Measurements from ENCODE around the gene ABCA12.

Gene ABCA12

DNA sequence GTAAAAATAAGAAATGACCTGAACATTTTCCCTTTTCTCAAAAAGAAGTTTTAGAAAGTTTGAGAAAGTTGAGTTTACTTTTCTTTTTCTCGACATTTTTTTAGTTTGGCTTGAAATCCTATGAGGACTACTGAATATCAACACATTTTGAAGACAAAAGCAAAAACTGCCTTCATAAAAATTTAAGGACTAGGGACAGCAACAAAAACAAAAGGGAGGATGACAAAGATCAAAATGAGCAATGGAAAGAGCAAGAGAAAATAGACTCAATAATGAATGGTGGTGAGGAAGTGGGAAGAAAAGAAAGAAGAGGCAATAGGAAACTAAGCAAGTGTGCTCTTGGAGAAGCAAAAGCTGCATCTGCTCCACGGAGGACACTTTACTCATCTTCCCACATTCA is 82.5 kb downstream of the ABCA12 start:
- H3K36me3 ChIP-seq (replicated peaks; ENCODE audit: insufficient read depth, low read length), result no peaks in the 10 kb centered on the region
- no peak overlapping the region for H3K4me2 ChIP-seq (ENCODE audit: low read depth, low read length)
- no peak overlapping the region for H3K27ac ChIP-seq (ENCODE audit: low read length)
- no peaks in the 10 kb centered on the region for H3K27me3 ChIP-seq (replicated peaks; ENCODE audit: insufficient read depth, low read length)
- TF ChIP-seq, protein P1, sequence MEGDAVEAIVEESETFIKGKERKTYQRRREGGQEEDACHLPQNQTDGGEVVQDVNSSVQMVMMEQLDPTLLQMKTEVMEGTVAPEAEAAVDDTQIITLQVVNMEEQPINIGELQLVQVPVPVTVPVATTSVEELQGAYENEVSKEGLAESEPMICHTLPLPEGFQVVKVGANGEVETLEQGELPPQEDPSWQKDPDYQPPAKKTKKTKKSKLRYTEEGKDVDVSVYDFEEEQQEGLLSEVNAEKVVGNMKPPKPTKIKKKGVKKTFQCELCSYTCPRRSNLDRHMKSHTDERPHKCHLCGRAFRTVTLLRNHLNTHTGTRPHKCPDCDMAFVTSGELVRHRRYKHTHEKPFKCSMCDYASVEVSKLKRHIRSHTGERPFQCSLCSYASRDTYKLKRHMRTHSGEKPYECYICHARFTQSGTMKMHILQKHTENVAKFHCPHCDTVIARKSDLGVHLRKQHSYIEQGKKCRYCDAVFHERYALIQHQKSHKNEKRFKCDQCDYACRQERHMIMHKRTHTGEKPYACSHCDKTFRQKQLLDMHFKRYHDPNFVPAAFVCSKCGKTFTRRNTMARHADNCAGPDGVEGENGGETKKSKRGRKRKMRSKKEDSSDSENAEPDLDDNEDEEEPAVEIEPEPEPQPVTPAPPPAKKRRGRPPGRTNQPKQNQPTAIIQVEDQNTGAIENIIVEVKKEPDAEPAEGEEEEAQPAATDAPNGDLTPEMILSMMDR (IDR thresholded peaks at IDR 0.05; ENCODE audit: low read length), result no peak
- no peak for TF ChIP-seq EZH2phosphoT487 (IDR thresholded peaks at IDR 0.05; ENCODE audit: low read length)
- no peak for TF ChIP-seq EZH2 (optimal IDR thresholded peaks at IDR 0.05; ENCODE audit: low read depth, low read length)
- no peaks in the 10 kb centered on the region for H3F3A ChIP-seq (ENCODE audit: insufficient read depth, low read length)
- H2AFZ ChIP-seq (ENCODE audit: low read length), result no peak overlapping the region
- no peaks in the 10 kb centered on the region for H3K79me2 ChIP-seq (ENCODE audit: low read length)
- H3K9me3 ChIP-seq (replicated peaks; ENCODE audit: insufficient read depth, low read length), result no peaks in the 10 kb centered on the region
- no peak for DNase-seq
- H4K20me1 ChIP-seq (ENCODE audit: insufficient read depth, low read length), result no peaks in the 10 kb centered on the region
- H3K9ac ChIP-seq (ENCODE audit: low read length), result no peak overlapping the region
- H3K4me1 ChIP-seq (ENCODE audit: low read length), result no peaks in the 10 kb centered on the region
- no peaks in the 10 kb centered on the region for H3K9me2 ChIP-seq (replicated peaks; ENCODE audit: insufficient read depth, low read length)
- no peak overlapping the region for H3K4me3 ChIP-seq (ENCODE audit: low read length)

DNA sequence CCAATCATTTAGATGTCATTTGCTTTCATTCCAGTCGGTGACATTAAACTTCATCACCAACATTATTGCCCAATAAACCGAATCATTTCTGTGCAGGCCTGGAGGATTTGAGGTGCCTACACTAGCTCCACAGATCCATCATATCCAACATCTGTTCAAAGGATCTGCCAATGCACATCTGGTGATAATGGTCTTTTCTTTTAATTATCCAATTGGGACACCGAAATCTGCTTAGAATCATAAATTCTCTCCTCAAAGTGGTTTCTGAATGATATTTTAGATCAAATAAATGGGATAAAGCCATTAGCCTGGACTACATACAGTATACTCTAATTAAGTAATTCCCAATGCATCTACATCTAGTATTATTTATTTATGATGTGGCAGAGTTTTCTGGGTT is 85.6 kb downstream of the ABCA12 start:
- Histone ChIP-seq H3K4me1 (ENCODE audit: low read length) (no peaks in the 10 kb centered on the region), H3F3A (ENCODE audit: insufficient read depth, low read length) (no peaks in the 10 kb centered on the region), H3K36me3 (replicated peaks; ENCODE audit: insufficient read depth, low read length) (no peaks in the 10 kb centered on the region), H3K27ac (ENCODE audit: low read length) (no peak overlapping the region), H3K27me3 (replicated peaks; ENCODE audit: insufficient read depth, low read length) (no peaks in the 10 kb centered on the region), H3K9me2 (replicated peaks; ENCODE audit: insufficient read depth, low read length) (no peaks in the 10 kb centered on the region), H3K9ac (ENCODE audit: low read length) (no peak overlapping the region), H3K4me2 (ENCODE audit: low read depth, low read length) (no peak overlapping the region), H3K79me2 (ENCODE audit: low read length) (no peaks in the 10 kb centered on the region), H3K4me3 (ENCODE audit: low read length) (no peak overlapping the region), H3K9me3 (replicated peaks; ENCODE audit: insufficient read depth, low read length) (no peaks in the 10 kb centered on the region), H4K20me1 (ENCODE audit: insufficient read depth, low read length) (no peaks in the 10 kb centered on the region), H2AFZ (ENCODE audit: low read length) (no peak overlapping the region)
- TF ChIP-seq, protein P1 (IDR thresholded peaks at IDR 0.05; ENCODE audit: low read length), result no peak
- TF ChIP-seq EZH2phosphoT487 (IDR thresholded peaks at IDR 0.05; ENCODE audit: low read length), result no peak
- TF ChIP-seq EZH2 (optimal IDR thresholded peaks at IDR 0.05; ENCODE audit: low read depth, low read length), result no peak
- no peak for DNase-seq

- Histone ChIP-seq H2AFZ (ENCODE audit: low read length) (no peak overlapping the region), H3K9me2 (replicated peaks; ENCODE audit: insufficient read depth, low read length) (no peaks in the 10 kb centered on the region), H4K20me1 (ENCODE audit: insufficient read depth, low read length) (no peaks in the 10 kb centered on the region), H3K27ac (ENCODE audit: low read length) (no peak overlapping the region), H3K9ac (ENCODE audit: low read length) (no peak overlapping the region), H3K79me2 (ENCODE audit: low read length) (no peaks in the 10 kb centered on the region), H3K4me1 (ENCODE audit: low read length) (no peaks in the 10 kb centered on the region), H3K4me3 (ENCODE audit: low read length) (no peak overlapping the region), H3K9me3 (replicated peaks; ENCODE audit: insufficient read depth, low read length) (no peaks in the 10 kb centered on the region), H3K4me2 (ENCODE audit: low read depth, low read length) (no peak overlapping the region), H3K36me3 (replicated peaks; ENCODE audit: insufficient read depth, low read length) (no peaks in the 10 kb centered on the region), H3F3A (ENCODE audit: insufficient read depth, low read length) (no peaks in the 10 kb centered on the region), H3K27me3 (replicated peaks; ENCODE audit: insufficient read depth, low read length) (no peaks in the 10 kb centered on the region)
- no peak for DNase-seq
- TF ChIP-seq EZH2phosphoT487 (IDR thresholded peaks at IDR 0.05; ENCODE audit: low read length), result no peak
- TF ChIP-seq, protein P1 (IDR thresholded peaks at IDR 0.05; ENCODE audit: low read length), result no peak
- TF ChIP-seq EZH2 (optimal IDR thresholded peaks at IDR 0.05; ENCODE audit: low read depth, low read length), result no peak
Measured at GRCh38 chr2:215052404-215052803, 86.0 kb downstream of the ABCA12 start.

Measured in MM.1S (cell line).